ENCODE results near the gene MYRIP.
A peak's percentile ranks its signal among the peaks of the same experiment; 100 is the strongest.

Gene MYRIP

DNA sequence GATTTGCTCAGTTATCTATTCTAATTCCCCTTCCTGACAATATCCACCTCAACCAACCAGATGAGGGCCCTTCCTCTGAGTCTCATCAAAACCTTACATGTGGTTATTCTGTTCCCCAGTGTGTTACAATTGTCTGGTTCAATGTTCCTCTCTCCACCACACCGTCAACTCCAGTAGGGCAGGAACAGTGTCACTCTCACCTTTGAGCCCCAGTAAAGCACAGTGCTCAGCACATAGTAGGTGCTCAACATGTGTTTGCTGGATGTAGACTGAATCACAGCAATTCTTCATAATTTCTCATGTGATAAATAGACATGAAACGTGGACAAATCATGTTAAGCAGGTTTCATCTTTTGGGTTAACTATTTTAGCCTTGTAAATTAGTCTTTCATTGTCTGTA lies 397.1 kb downstream of the MYRIP start (continued):
- TF ChIP-seq BACH2 (CRISPR knock-in tag; IDR thresholded peaks at IDR 0.05; ENCODE audit: borderline replicate concordance) (no peak), ARNTL (CRISPR knock-in tag; IDR thresholded peaks at IDR 0.05; ENCODE audit: borderline replicate concordance, low read depth) (no peak), SNAI2 (CRISPR knock-in tag; IDR thresholded peaks at IDR 0.05) (no peak), ZNF8 (CRISPR knock-in tag; IDR thresholded peaks at IDR 0.05) (no peak), PPARA (CRISPR knock-in tag; IDR thresholded peaks at IDR 0.05; ENCODE audit: borderline replicate concordance) (no peak), TOX (CRISPR knock-in tag; IDR thresholded peaks at IDR 0.05; ENCODE audit: borderline replicate concordance) (no peak)
- TF ChIP-seq, protein P1, sequence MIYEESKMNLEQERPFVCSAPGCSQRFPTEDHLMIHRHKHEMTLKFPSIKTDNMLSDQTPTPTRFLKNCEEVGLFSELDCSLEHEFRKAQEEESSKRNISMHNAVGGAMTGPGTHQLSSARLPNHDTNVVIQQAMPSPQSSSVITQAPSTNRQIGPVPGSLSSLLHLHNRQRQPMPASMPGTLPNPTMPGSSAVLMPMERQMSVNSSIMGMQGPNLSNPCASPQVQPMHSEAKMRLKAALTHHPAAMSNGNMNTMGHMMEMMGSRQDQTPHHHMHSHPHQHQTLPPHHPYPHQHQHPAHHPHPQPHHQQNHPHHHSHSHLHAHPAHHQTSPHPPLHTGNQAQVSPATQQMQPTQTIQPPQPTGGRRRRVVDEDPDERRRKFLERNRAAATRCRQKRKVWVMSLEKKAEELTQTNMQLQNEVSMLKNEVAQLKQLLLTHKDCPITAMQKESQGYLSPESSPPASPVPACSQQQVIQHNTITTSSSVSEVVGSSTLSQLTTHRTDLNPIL (CRISPR knock-in tag; IDR thresholded peaks at IDR 0.05; ENCODE audit: low read depth) = no peak
- TF ChIP-seq, protein P2, sequence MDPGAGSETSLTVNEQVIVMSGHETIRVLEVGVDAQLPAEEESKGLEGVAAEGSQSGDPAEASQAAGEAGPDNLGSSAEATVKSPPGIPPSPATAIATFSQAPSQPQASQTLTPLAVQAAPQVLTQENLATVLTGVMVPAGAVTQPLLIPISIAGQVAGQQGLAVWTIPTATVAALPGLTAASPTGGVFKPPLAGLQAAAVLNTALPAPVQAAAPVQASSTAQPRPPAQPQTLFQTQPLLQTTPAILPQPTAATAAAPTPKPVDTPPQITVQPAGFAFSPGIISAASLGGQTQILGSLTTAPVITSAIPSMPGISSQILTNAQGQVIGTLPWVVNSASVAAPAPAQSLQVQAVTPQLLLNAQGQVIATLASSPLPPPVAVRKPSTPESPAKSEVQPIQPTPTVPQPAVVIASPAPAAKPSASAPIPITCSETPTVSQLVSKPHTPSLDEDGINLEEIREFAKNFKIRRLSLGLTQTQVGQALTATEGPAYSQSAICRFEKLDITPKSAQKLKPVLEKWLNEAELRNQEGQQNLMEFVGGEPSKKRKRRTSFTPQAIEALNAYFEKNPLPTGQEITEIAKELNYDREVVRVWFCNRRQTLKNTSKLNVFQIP (CRISPR knock-in tag; IDR thresholded peaks at IDR 0.05; ENCODE audit: borderline replicate concordance, low read depth) = no peak

DNA sequence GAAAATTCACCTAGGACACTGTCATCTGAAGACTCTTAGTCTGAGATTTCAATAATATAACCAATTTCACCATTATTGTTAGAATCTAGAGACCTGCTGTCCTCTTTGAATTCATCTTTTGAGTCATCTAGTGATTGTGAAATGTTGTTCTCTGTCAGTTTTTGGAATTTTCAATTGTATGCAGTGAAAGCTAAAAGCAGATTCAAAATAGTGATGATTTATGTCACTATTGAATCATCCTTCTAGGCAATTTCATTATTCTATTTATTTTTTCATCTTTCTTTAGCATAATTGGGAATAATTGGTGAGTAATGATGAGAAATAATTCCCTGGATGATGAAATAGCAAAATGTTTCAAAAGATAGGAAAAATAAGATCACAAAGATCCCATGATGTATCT lies 398.4 kb downstream of the MYRIP start:
- no peak for ATAC-seq
- TF ChIP-seq ZC3H10 (CRISPR knock-in tag; IDR thresholded peaks at IDR 0.05) = peak; percentile 87
- TF ChIP-seq ISL1 (CRISPR knock-in tag; IDR thresholded peaks at IDR 0.05) = peak; percentile 93
- no peak for TF ChIP-seq ZNF70 (CRISPR knock-in tag; IDR thresholded peaks at IDR 0.05)
- TF ChIP-seq GLIS3 (CRISPR knock-in tag; IDR thresholded peaks at IDR 0.05) = no peak
- TF ChIP-seq, protein P1 (CRISPR knock-in tag; IDR thresholded peaks at IDR 0.05; ENCODE audit: low read depth) = no peak
- no peak for TF ChIP-seq RARB (CRISPR knock-in tag; IDR thresholded peaks at IDR 0.05)
- no peak for TF ChIP-seq OSR1 (CRISPR knock-in tag; IDR thresholded peaks at IDR 0.05)
- TF ChIP-seq, protein P3, sequence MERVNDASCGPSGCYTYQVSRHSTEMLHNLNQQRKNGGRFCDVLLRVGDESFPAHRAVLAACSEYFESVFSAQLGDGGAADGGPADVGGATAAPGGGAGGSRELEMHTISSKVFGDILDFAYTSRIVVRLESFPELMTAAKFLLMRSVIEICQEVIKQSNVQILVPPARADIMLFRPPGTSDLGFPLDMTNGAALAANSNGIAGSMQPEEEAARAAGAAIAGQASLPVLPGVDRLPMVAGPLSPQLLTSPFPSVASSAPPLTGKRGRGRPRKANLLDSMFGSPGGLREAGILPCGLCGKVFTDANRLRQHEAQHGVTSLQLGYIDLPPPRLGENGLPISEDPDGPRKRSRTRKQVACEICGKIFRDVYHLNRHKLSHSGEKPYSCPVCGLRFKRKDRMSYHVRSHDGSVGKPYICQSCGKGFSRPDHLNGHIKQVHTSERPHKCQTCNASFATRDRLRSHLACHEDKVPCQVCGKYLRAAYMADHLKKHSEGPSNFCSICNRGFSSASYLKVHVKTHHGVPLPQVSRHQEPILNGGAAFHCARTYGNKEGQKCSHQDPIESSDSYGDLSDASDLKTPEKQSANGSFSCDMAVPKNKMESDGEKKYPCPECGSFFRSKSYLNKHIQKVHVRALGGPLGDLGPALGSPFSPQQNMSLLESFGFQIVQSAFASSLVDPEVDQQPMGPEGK (CRISPR knock-in tag; IDR thresholded peaks at IDR 0.05; ENCODE audit: borderline replicate concordance) = 0 out of 2 replicates have a peak, but pooled peaks have one; percentile 24

DNA sequence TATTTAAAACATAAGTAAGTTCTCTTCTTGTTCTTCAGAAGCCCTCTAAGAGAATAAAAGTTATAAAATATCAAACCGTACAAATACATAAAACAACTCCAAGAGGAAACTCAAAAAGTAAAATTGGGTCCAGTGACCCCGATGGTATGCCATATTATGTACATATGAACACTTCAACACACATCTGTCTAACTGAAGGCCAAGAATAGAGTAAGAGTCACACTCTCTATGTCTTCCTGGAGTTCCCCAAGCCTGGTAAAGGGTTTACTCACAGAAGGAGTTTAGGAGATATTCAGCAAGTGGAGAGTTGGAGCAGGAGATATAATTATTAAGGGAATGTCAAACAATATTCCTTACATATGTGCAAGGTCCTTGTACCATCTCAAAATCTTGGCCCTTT lies 398.8 kb downstream of the MYRIP start:
- TF ChIP-seq ZNF8 (CRISPR knock-in tag; IDR thresholded peaks at IDR 0.05) (peak; percentile 18; the same call in 1 of the 2 replicates), GLIS3 (CRISPR knock-in tag; IDR thresholded peaks at IDR 0.05) (no peak)
- no peak for ATAC-seq

DNA sequence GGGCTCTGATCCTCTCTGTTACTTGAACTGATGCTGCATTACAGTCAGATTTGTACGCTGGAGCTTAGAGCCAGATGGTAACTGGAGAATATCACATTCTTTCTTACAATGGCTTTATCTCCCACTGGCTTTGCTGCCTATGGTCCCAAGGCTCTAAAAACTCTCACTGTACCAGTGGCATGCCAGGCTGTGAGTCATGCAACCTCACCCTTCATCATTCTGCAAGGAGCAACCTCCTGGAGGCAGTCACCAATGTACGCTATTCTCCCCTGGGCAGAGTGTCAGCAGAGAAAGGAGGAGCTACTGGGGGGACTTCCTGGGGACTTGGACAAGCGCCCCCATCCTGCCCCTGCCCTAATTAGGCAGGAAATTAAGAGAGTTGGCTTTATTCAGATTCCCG lies 402.2 kb downstream of the MYRIP start:
- no peak for TF ChIP-seq ESRRG (CRISPR knock-in tag; IDR thresholded peaks at IDR 0.05)
- no peak for TF ChIP-seq ZFP30 (CRISPR knock-in tag; IDR thresholded peaks at IDR 0.05)
- TF ChIP-seq CSDC2 (CRISPR knock-in tag; IDR thresholded peaks at IDR 0.05) = no peak
- TF ChIP-seq, protein P2 (CRISPR knock-in tag; IDR thresholded peaks at IDR 0.05; ENCODE audit: borderline replicate concordance, low read depth) = no peak
- TF ChIP-seq, protein P4, sequence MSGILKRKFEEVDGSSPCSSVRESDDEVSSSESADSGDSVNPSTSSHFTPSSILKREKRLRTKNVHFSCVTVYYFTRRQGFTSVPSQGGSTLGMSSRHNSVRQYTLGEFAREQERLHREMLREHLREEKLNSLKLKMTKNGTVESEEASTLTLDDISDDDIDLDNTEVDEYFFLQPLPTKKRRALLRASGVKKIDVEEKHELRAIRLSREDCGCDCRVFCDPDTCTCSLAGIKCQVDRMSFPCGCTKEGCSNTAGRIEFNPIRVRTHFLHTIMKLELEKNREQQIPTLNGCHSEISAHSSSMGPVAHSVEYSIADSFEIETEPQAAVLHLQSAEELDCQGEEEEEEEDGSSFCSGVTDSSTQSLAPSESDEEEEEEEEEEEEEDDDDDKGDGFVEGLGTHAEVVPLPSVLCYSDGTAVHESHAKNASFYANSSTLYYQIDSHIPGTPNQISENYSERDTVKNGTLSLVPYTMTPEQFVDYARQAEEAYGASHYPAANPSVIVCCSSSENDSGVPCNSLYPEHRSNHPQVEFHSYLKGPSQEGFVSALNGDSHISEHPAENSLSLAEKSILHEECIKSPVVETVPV (CRISPR knock-in tag; IDR thresholded peaks at IDR 0.05) = no peak
- TF ChIP-seq RARB (CRISPR knock-in tag; IDR thresholded peaks at IDR 0.05) = no peak
- no peak for TF ChIP-seq ZNF565 (CRISPR knock-in tag; conservative IDR thresholded peaks at IDR 0.05; ENCODE audit: low read depth)
- TF ChIP-seq, protein P5, sequence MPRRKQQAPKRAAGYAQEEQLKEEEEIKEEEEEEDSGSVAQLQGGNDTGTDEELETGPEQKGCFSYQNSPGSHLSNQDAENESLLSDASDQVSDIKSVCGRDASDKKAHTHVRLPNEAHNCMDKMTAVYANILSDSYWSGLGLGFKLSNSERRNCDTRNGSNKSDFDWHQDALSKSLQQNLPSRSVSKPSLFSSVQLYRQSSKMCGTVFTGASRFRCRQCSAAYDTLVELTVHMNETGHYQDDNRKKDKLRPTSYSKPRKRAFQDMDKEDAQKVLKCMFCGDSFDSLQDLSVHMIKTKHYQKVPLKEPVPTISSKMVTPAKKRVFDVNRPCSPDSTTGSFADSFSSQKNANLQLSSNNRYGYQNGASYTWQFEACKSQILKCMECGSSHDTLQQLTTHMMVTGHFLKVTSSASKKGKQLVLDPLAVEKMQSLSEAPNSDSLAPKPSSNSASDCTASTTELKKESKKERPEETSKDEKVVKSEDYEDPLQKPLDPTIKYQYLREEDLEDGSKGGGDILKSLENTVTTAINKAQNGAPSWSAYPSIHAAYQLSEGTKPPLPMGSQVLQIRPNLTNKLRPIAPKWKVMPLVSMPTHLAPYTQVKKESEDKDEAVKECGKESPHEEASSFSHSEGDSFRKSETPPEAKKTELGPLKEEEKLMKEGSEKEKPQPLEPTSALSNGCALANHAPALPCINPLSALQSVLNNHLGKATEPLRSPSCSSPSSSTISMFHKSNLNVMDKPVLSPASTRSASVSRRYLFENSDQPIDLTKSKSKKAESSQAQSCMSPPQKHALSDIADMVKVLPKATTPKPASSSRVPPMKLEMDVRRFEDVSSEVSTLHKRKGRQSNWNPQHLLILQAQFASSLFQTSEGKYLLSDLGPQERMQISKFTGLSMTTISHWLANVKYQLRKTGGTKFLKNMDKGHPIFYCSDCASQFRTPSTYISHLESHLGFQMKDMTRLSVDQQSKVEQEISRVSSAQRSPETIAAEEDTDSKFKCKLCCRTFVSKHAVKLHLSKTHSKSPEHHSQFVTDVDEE (CRISPR knock-in tag; IDR thresholded peaks at IDR 0.05) = no peak
- TF ChIP-seq PPARA (CRISPR knock-in tag; IDR thresholded peaks at IDR 0.05; ENCODE audit: borderline replicate concordance) = no peak
- TF ChIP-seq SNAI2 (CRISPR knock-in tag; IDR thresholded peaks at IDR 0.05) = no peak
- no peak for TF ChIP-seq ZNF8 (CRISPR knock-in tag; IDR thresholded peaks at IDR 0.05)
- TF ChIP-seq BACH2 (CRISPR knock-in tag; IDR thresholded peaks at IDR 0.05; ENCODE audit: borderline replicate concordance) = no peak
- TF ChIP-seq ZC3H10 (CRISPR knock-in tag; IDR thresholded peaks at IDR 0.05) = no peak
- TF ChIP-seq, protein P3 (CRISPR knock-in tag; IDR thresholded peaks at IDR 0.05; ENCODE audit: borderline replicate concordance) = no peak
- ATAC-seq = peak; percentile 85
